ENCODE data around the gene SLCO4A1.

GRCh38 chr20:62717933-62718332 is 75.6 kb downstream of the SLCO4A1 start:
- TF ChIP-seq POLR2A (IDR thresholded peaks at IDR 0.05) (no peak), CTCF (IDR thresholded peaks at IDR 0.05) (no peak)
